GM23338 (cell line): ENCODE results near the gene DCAF7. TPM values are rescaled to one million over a fixed set of nuclear protein-coding genes. Genes with fewer than 3 reads are reported as not detected.

ENCODE experiments used
- ATAC-seq: fragments of 200-7000 bp; cut with Tn5 transposase; 3 replicates; pipeline ENCODE4 v1.9.1; 2020
- DNase-seq: peaks from one replicate; pipeline ENCODE4 v3.0.0-alpha.2; 2015; ENCODE audit warnings: low spot score
- H2AFZ ChIP-seq: fragments of 200-600 bp; sonication (generic); 2 replicates; pipeline ENCODE4 v1.8.0; 2016; ENCODE audit warnings: antibody characterized with exemption, mild to moderate bottlenecking, moderate library complexity
- H3F3A ChIP-seq: fragments of 200-600 bp; sonication (generic); replicated peaks from 2 replicates; pipeline ENCODE4 v1.8.0; 2017; ENCODE audit warnings: antibody characterized with exemption, mixed run types, low read depth
- H3K27ac ChIP-seq: fragments of 200-600 bp; sonication (generic); 2 replicates; pipeline ENCODE4 v1.6.1; 2016; ENCODE audit warnings: low read depth
- H3K27me3 ChIP-seq: fragments of 200-600 bp; sonication (generic); 2 replicates; pipeline ENCODE4 v1.8.0; 2016; ENCODE audit warnings: mild to moderate bottlenecking, mixed run types, moderate library complexity; ENCODE audit not compliant: insufficient read depth
- H3K36me3 ChIP-seq: fragments of 200-600 bp; sonication (generic); 2 replicates; pipeline ENCODE4 v1.8.0; 2016; ENCODE audit warnings: mild to moderate bottlenecking; ENCODE audit not compliant: insufficient read depth
- H3K4me1 ChIP-seq: fragments of 200-600 bp; sonication (generic); 2 replicates; pipeline ENCODE4 v1.8.0; 2016; ENCODE audit warnings: mild to moderate bottlenecking, moderate library complexity; ENCODE audit not compliant: insufficient read depth
- H3K4me2 ChIP-seq: fragments of 200-600 bp; sonication (generic); 2 replicates; pipeline ENCODE4 v1.7.1; 2017; ENCODE audit warnings: mixed run types
- H3K4me3 ChIP-seq: fragments of 200-600 bp; sonication (generic); 2 replicates; pipeline ENCODE4 v1.6.1; 2016; ENCODE audit warnings: mixed run types
- H3K79me2 ChIP-seq: fragments of 200-600 bp; sonication (generic); replicated peaks from 2 replicates; pipeline ENCODE4 v1.8.0; 2017; ENCODE audit warnings: mild to moderate bottlenecking; ENCODE audit not compliant: insufficient read depth
- H3K9me2 ChIP-seq: fragments of 200-600 bp; sonication (generic); 2 replicates; pipeline ENCODE4 v1.8.0; 2017; ENCODE audit not compliant: insufficient read depth
- H4K20me1 ChIP-seq: fragments of 200-600 bp; sonication (generic); replicated peaks from 2 replicates; pipeline ENCODE4 v1.8.0; 2017; ENCODE audit warnings: mild to moderate bottlenecking; ENCODE audit not compliant: insufficient read depth
- H3K27ac Mint-ChIP-seq: 2 replicates; pipeline ENCODE4 v1.8.0; 2020; ENCODE audit warnings: inconsistent platforms, mild to moderate bottlenecking, moderate library complexity, mixed read lengths
- H3K27me3 Mint-ChIP-seq: 3 replicates; pipeline ENCODE4 v1.8.0; 2022; ENCODE audit warnings: low read depth, mild to moderate bottlenecking, moderate library complexity, mixed read lengths, inconsistent platforms; ENCODE audit not compliant: insufficient read depth, poor library complexity
- H3K36me3 Mint-ChIP-seq: 3 replicates; pipeline ENCODE4 v1.8.0; 2021; ENCODE audit warnings: low read depth, mild to moderate bottlenecking, inconsistent platforms, moderate library complexity, mixed read lengths
- H3K4me1 Mint-ChIP-seq: 3 replicates; pipeline ENCODE4 v1.8.0; 2020; ENCODE audit warnings: mild to moderate bottlenecking, inconsistent platforms, mixed read lengths
- H3K4me3 Mint-ChIP-seq: 3 replicates; pipeline ENCODE4 v1.8.0; 2021; ENCODE audit warnings: moderate library complexity, mild to moderate bottlenecking, inconsistent platforms, mixed read lengths
- H3K9me3 Mint-ChIP-seq: 3 replicates; pipeline ENCODE4 v1.8.0; 2020; ENCODE audit warnings: moderate library complexity, mild to moderate bottlenecking, inconsistent platforms, mixed read lengths
- CREB1 ChIP-seq: fragments of 250-450 bp; sonication (Bioruptor Pico); IDR thresholded peaks from 2 replicates; pipeline ENCODE4 v1.5.0; 2020; ENCODE audit warnings: low read depth, mild to moderate bottlenecking, moderate library complexity
- EZH2 ChIP-seq: fragments of 200-600 bp; sonication (generic); IDR thresholded peaks from one replicate; pipeline ENCODE4 v1.8.0; 2017; ENCODE audit warnings: antibody characterized with exemption, mild to moderate bottlenecking, low read depth; ENCODE audit not compliant: unreplicated experiment
- EZH2phosphoT487 ChIP-seq: fragments of 200-600 bp; sonication (generic); IDR thresholded peaks from one replicate; pipeline ENCODE4 v1.8.1; 2018; ENCODE audit warnings: antibody characterized with exemption; ENCODE audit not compliant: unreplicated experiment
- JUNB ChIP-seq: IDR thresholded peaks from one replicate; pipeline ENCODE4 v1.6.1; 2016; ENCODE audit warnings: antibody characterized with exemption; ENCODE audit not compliant: unreplicated experiment
- NANOG ChIP-seq: IDR thresholded peaks from 2 replicates; pipeline ENCODE4 v1.6.1; 2016; ENCODE audit warnings: antibody characterized with exemption, borderline replicate concordance
- POLR2AphosphoS5 ChIP-seq: IDR thresholded peaks from 2 replicates; pipeline ENCODE4 v1.6.1; 2016; ENCODE audit warnings: antibody characterized with exemption, low read depth
- STAT1 ChIP-seq: IDR thresholded peaks from one replicate; pipeline ENCODE4 v1.6.1; 2016; ENCODE audit warnings: antibody characterized with exemption; ENCODE audit not compliant: unreplicated experiment
- ZNF114 ChIP-seq: fragments of 250-450 bp; sonication (Bioruptor Pico); IDR thresholded peaks from 2 replicates; pipeline ENCODE4 v1.5.0; 2020; ENCODE audit warnings: mild to moderate bottlenecking, moderate library complexity
- ZNF331 ChIP-seq: fragments of 250-450 bp; sonication (Bioruptor Pico); IDR thresholded peaks from 2 replicates; pipeline ENCODE4 v1.5.0; 2020; ENCODE audit warnings: low read depth, mild to moderate bottlenecking, moderate library complexity
- polyA plus RNA-seq: library from polyadenylated mRNA; unstranded; fragments of >200 nt; fragmentation: Nextera tagmentation; extraction: Ambion mirVana; gene quantifications from 2 replicates; pipeline ENCODE4 v1.2.1, GENCODE V29; 2016
- total RNA-seq: library from RNA; depleted of rRNA; stranded (reverse); fragments of >200 nt; shearing (Covaris generic); gene quantifications from 2 replicates; pipeline ENCODE4 v1.2.3, GENCODE V29; 2014
- TF ChIP-seq, protein P1 (sequence below): IDR thresholded peaks from one replicate; pipeline ENCODE4 v1.6.1; 2018; ENCODE audit warnings: antibody characterized with exemption; ENCODE audit not compliant: unreplicated experiment
- TF ChIP-seq, protein P2 (sequence below): fragments of 250-450 bp; sonication (Bioruptor Pico); IDR thresholded peaks from 2 replicates; pipeline ENCODE4 v1.5.0; 2020; ENCODE audit warnings: mild to moderate bottlenecking, moderate library complexity
- TF ChIP-seq, protein P3 (sequence below), 2 experiments: fragments of 200-600 bp in 1 of 2; sonication (generic) in 1 of 2; conservative IDR thresholded peaks; 2 replicates each; pipeline versions ENCODE4 v1.5.1 to v1.6.1; 2016 to 2017; ENCODE audit warnings: antibody characterized with exemption in 2 of 2, low read depth in 2 of 2, mild to moderate bottlenecking in 2 of 2, moderate library complexity in 1 of 2
- TF ChIP-seq, protein P4 (sequence below): IDR thresholded peaks from 2 replicates; pipeline ENCODE4 v1.6.1; 2016; ENCODE audit warnings: antibody characterized with exemption

Gene DCAF7
- total and polyA plus RNA-seq, 2 experiments from 2014 or later, result 31.3 to 60.1 TPM

DNA sequence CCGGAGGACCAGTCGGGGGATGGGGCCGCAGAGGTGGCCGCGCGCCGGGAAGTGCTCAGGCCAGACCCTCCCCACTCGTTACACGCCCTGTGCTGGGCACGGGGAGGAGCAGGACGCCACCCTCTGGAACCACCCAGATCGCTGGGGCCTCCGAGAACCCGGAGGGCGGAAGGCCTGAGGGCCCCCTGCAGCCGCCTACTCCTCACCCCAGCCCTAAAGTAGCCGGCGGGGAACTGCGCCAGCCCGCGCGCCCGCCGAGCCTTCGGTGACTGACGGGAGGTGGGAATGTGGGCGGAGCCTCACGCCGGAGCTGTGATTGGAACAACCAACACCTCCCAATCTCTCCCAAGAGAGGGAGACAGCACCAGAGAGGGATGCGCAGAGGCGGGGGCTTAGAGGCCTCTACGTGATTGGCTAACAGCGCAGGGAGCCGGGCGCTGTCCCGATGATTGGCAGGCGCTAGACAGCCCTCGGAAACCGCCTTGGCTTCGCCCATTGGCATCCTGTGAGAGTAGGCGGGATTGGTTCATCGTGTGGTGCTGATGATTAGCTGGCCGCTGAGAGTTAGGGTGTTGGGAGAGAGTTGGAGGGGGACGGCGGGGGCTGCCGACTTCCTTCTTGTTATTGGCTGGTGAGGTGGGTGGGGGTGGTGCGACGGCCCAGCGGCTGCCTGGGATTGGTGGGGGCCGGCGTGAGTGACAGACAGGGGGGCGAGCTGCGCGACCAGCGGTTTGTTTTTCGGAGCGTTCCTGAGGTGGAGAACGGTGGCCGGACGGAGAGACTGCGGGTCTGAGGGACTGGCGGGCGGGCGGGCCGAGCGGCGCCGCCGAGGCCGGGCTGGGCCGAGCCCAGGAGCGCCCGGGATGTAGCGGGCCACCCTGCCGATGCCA lies 71.7 kb downstream of the DCAF7 start, which contains the start of gene MAP3K3:
TSS of gene MAP3K3 (plus strand) at position 734 of the 890 bp plus-strand sequence. CDS start 343 bp downstream, outside the sequence.
- H3K27ac Mint-ChIP-seq, result peak within 1 kb of the TSS; percentile 78; the same call in 1 of the 2 replicates
- no peak for TF ChIP-seq EZH2phosphoT487
- no peak for TF ChIP-seq ZNF331 (CRISPR knock-in tag)
- TF ChIP-seq, protein P1, sequence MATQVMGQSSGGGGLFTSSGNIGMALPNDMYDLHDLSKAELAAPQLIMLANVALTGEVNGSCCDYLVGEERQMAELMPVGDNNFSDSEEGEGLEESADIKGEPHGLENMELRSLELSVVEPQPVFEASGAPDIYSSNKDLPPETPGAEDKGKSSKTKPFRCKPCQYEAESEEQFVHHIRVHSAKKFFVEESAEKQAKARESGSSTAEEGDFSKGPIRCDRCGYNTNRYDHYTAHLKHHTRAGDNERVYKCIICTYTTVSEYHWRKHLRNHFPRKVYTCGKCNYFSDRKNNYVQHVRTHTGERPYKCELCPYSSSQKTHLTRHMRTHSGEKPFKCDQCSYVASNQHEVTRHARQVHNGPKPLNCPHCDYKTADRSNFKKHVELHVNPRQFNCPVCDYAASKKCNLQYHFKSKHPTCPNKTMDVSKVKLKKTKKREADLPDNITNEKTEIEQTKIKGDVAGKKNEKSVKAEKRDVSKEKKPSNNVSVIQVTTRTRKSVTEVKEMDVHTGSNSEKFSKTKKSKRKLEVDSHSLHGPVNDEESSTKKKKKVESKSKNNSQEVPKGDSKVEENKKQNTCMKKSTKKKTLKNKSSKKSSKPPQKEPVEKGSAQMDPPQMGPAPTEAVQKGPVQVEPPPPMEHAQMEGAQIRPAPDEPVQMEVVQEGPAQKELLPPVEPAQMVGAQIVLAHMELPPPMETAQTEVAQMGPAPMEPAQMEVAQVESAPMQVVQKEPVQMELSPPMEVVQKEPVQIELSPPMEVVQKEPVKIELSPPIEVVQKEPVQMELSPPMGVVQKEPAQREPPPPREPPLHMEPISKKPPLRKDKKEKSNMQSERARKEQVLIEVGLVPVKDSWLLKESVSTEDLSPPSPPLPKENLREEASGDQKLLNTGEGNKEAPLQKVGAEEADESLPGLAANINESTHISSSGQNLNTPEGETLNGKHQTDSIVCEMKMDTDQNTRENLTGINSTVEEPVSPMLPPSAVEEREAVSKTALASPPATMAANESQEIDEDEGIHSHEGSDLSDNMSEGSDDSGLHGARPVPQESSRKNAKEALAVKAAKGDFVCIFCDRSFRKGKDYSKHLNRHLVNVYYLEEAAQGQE, result no peak
- peak; percentile 96 for TF ChIP-seq POLR2AphosphoS5
- no peak for TF ChIP-seq JUNB
- TF ChIP-seq, protein P2, sequence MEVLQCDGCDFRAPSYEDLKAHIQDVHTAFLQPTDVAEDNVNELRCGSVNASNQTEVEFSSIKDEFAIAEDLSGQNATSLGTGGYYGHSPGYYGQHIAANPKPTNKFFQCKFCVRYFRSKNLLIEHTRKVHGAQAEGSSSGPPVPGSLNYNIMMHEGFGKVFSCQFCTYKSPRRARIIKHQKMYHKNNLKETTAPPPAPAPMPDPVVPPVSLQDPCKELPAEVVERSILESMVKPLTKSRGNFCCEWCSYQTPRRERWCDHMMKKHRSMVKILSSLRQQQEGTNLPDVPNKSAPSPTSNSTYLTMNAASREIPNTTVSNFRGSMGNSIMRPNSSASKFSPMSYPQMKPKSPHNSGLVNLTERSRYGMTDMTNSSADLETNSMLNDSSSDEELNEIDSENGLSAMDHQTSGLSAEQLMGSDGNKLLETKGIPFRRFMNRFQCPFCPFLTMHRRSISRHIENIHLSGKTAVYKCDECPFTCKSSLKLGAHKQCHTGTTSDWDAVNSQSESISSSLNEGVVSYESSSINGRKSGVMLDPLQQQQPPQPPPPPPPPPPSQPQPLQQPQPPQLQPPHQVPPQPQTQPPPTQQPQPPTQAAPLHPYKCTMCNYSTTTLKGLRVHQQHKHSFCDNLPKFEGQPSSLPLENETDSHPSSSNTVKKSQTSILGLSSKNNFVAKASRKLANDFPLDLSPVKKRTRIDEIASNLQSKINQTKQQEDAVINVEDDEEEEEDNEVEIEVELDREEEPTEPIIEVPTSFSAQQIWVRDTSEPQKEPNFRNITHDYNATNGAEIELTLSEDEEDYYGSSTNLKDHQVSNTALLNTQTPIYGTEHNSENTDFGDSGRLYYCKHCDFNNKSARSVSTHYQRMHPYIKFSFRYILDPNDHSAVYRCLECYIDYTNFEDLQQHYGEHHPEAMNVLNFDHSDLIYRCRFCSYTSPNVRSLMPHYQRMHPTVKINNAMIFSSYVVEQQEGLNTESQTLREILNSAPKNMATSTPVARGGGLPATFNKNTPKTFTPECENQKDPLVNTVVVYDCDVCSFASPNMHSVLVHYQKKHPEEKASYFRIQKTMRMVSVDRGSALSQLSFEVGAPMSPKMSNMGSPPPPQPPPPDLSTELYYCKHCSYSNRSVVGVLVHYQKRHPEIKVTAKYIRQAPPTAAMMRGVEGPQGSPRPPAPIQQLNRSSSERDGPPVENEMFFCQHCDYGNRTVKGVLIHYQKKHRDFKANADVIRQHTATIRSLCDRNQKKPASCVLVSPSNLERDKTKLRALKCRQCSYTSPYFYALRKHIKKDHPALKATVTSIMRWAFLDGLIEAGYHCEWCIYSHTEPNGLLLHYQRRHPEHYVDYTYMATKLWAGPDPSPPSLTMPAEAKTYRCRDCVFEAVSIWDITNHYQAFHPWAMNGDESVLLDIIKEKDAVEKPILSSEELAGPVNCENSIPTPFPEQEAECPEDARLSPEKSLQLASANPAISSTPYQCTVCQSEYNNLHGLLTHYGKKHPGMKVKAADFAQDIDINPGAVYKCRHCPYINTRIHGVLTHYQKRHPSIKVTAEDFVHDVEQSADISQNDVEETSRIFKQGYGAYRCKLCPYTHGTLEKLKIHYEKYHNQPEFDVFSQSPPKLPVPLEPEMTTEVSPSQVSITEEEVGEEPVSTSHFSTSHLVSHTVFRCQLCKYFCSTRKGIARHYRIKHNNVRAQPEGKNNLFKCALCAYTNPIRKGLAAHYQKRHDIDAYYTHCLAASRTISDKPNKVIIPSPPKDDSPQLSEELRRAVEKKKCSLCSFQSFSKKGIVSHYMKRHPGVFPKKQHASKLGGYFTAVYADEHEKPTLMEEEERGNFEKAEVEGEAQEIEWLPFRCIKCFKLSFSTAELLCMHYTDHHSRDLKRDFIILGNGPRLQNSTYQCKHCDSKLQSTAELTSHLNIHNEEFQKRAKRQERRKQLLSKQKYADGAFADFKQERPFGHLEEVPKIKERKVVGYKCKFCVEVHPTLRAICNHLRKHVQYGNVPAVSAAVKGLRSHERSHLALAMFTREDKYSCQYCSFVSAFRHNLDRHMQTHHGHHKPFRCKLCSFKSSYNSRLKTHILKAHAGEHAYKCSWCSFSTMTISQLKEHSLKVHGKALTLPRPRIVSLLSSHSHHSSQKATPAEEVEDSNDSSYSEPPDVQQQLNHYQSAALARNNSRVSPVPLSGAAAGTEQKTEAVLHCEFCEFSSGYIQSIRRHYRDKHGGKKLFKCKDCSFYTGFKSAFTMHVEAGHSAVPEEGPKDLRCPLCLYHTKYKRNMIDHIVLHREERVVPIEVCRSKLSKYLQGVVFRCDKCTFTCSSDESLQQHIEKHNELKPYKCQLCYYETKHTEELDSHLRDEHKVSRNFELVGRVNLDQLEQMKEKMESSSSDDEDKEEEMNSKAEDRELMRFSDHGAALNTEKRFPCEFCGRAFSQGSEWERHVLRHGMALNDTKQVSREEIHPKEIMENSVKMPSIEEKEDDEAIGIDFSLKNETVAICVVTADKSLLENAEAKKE, result no peak
- TF ChIP-seq ZNF114 (CRISPR knock-in tag), result no peak
- TF ChIP-seq CREB1 (CRISPR knock-in tag), result peak; percentile 39; the same call in 1 of the 2 replicates
- TF ChIP-seq, protein P3, sequence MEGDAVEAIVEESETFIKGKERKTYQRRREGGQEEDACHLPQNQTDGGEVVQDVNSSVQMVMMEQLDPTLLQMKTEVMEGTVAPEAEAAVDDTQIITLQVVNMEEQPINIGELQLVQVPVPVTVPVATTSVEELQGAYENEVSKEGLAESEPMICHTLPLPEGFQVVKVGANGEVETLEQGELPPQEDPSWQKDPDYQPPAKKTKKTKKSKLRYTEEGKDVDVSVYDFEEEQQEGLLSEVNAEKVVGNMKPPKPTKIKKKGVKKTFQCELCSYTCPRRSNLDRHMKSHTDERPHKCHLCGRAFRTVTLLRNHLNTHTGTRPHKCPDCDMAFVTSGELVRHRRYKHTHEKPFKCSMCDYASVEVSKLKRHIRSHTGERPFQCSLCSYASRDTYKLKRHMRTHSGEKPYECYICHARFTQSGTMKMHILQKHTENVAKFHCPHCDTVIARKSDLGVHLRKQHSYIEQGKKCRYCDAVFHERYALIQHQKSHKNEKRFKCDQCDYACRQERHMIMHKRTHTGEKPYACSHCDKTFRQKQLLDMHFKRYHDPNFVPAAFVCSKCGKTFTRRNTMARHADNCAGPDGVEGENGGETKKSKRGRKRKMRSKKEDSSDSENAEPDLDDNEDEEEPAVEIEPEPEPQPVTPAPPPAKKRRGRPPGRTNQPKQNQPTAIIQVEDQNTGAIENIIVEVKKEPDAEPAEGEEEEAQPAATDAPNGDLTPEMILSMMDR (conservative IDR thresholded peaks at IDR 0.05; ENCODE audit: low read depth in 2 of 2), result peak in 1 of 2 experiments; percentile 27; a peak in 1 of 4 replicates
- TF ChIP-seq NANOG, result no peak
- no peak for TF ChIP-seq STAT1
- TF ChIP-seq EZH2, result no peak
- TF ChIP-seq, protein P4, sequence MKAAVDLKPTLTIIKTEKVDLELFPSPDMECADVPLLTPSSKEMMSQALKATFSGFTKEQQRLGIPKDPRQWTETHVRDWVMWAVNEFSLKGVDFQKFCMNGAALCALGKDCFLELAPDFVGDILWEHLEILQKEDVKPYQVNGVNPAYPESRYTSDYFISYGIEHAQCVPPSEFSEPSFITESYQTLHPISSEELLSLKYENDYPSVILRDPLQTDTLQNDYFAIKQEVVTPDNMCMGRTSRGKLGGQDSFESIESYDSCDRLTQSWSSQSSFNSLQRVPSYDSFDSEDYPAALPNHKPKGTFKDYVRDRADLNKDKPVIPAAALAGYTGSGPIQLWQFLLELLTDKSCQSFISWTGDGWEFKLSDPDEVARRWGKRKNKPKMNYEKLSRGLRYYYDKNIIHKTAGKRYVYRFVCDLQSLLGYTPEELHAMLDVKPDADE, result no peak
- H3F3A ChIP-seq, result 0 out of 2 replicates have a peak, but pooled peaks cover 6% of the 10 kb centered on the region
- ATAC-seq (peak; percentile 89), DNase-seq (peak; percentile 100)
- H2AFZ ChIP-seq, result peak within 1 kb of the TSS; percentile 69; the same call in 1 of the 2 replicates
- peak within 1 kb of the TSS; percentile 80 for H3K4me2 ChIP-seq
- H3K27me3 Mint-ChIP-seq, result peaks cover 5% of the 10 kb centered on the region
- no peaks in the 10 kb centered on the region for H3K36me3 ChIP-seq
- peak within 1 kb of the TSS; percentile 61 for H3K4me3 ChIP-seq
- no peaks in the 10 kb centered on the region for H3K9me2 ChIP-seq
- peaks cover 13% of the 10 kb centered on the region for H3K4me1 ChIP-seq
- no peaks in the 10 kb centered on the region for H3K9me3 Mint-ChIP-seq
- peak within 1 kb of the TSS; percentile 97 for H3K4me3 Mint-ChIP-seq
- peaks cover 24% of the 10 kb centered on the region for H3K4me1 Mint-ChIP-seq
- no peaks in the 10 kb centered on the region for H3K27me3 ChIP-seq
- H3K79me2 ChIP-seq, result peaks cover 34% of the 10 kb centered on the region
- peak within 1 kb of the TSS; percentile 87 for H3K27ac ChIP-seq
- peaks cover 27% of the 10 kb centered on the region for H4K20me1 ChIP-seq
- no peaks in the 10 kb centered on the region for H3K36me3 Mint-ChIP-seq
